Keratinocyte (primary cell): ENCODE results near the gene RPL38.

Experiments used
- EZH2 ChIP-seq: IDR thresholded peaks from one replicate; pipeline ENCODE4 v1.6.1; 2012; ENCODE audit warnings: inconsistent platforms, mild to moderate bottlenecking, low read length, moderate library complexity
- TF ChIP-seq, protein P1 (sequence below), 3 experiments: IDR thresholded peaks in 1 of 3; conservative IDR thresholded peaks in 1 of 3; optimal IDR thresholded peaks in 1 of 3; 2 replicates in 2 of 3; 3 replicates in 1 of 3; pipeline versions ENCODE3 to v1.5.1; 2011; ENCODE audit warnings: low read length in 3 of 3, mild to moderate bottlenecking in 3 of 3, moderate library complexity in 2 of 3, control low read depth in 1 of 3, inconsistent platforms in 1 of 3; ENCODE audit not compliant: insufficient read depth in 2 of 3; ENCODE audit errors: extremely low read depth in 1 of 3

DNA sequence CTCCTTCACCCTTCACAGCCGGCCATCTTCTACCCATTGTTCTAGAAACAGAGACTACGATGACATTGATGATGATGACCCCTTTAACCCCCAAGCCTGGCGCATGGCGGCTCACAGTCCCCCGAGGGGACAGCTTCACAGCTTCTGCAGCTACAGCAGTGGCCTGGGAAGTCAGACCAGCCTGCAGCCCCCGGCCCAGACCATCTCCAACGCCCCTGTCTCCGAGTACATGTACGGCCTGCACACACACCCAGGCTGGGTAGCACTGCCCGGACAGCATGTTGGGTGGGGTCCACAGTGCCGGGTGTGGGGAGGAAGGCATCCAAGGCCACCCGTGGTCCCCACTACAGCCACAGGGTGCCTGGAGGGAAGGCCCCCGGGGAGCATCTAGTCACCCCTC, 49.6 kb downstream of the RPL38 start:
- TF ChIP-seq, protein P1, sequence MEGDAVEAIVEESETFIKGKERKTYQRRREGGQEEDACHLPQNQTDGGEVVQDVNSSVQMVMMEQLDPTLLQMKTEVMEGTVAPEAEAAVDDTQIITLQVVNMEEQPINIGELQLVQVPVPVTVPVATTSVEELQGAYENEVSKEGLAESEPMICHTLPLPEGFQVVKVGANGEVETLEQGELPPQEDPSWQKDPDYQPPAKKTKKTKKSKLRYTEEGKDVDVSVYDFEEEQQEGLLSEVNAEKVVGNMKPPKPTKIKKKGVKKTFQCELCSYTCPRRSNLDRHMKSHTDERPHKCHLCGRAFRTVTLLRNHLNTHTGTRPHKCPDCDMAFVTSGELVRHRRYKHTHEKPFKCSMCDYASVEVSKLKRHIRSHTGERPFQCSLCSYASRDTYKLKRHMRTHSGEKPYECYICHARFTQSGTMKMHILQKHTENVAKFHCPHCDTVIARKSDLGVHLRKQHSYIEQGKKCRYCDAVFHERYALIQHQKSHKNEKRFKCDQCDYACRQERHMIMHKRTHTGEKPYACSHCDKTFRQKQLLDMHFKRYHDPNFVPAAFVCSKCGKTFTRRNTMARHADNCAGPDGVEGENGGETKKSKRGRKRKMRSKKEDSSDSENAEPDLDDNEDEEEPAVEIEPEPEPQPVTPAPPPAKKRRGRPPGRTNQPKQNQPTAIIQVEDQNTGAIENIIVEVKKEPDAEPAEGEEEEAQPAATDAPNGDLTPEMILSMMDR (optimal IDR thresholded peaks at IDR 0.05 in 1 of 3, IDR thresholded peaks at IDR 0.05 in 1 of 3, conservative IDR thresholded peaks at IDR 0.05 in 1 of 3; ENCODE audit: extremely low read depth in 1 of 3, insufficient read depth in 2 of 3, low read length in 3 of 3): no peak
- no peak for TF ChIP-seq EZH2
